Right ventricle myocardium superior (tissue), 1 donor: ENCODE measurements around the gene RAB40C. TPM values are rescaled to one million over a fixed set of nuclear protein-coding genes. Genes with fewer than 3 reads are reported as not detected.

Experiments used
- ATAC-seq: fragments of 200-7000 bp; cut with Tn5 transposase; one replicate; pipeline ENCODE4 v1.9.1; 2020; ENCODE audit warnings: mild to moderate bottlenecking; ENCODE audit not compliant: poor library complexity
- DNase-seq: peaks from one replicate; pipeline ENCODE4 v3.0.0-alpha.2; 2020
- intact Hi-C: fragments of 100-400 bp; cut with DNase I; formaldehyde crosslinking; loops from one replicate; pipeline ENCODE4 v1.11.2; 2022
- total RNA-seq: library from RNA; stranded (reverse); fragmentation: NEBNext Ultra II Directional; extraction: Animal tissue kit (Norgen Biotek cat#: 25700); gene quantifications from one replicate; pipeline ENCODE4 v1.2.1, GENCODE V29; 2021
- donor health status: DM: no; HTN: yes; CAD: no; lungs with severe emphysema.

The RAB40C gene
- total RNA-seq, 1 donor from 2014 or later, result 11.0 TPM

DNA sequence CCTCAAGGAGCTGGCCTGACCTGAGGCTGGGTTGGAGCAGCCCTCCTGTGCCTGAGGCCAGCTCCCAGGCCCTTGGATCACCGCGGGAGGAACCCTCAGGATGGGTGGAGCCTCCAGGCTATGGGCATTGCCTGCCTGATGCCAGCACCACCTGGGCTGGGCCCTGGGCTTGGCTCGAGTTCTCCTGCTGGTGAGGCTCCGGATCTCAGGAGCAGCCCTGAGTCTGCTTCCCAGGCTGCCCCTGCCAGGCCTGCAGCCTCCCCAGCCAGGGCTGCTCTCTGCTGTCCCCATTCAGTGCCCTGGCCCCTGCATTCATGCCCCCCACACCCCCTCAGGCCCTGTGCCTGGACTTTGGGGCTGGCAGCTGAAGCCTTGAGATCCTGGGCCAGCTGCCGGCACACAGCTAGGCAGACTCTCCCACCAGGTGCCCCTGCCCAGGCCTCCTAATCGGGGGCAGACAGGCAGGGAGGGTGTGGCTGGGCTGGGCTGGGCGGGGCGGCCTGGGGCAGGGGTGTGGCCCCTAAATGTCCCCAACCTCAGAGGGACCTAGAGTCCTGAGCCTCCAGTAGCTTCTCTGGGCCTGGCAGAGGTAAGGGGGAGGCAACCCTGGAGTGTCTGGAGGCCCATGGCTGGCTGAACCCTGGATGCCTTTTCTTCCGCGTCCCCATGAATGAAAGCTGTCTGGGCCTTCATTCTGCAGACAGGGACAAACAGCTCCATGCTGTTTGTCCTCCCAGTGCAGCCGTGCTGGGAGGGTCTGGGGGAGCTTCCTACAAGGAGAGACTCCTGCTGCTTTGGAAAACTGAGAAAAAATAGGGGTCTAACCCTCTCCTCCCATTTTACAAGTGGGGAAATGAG is 21.2 kb upstream of the RAB40C start:
- ATAC-seq, result no peak

GRCh38 chr16:569445-570254 is 20.2 kb upstream of the RAB40C start, which contains the start of gene PIGQ:
PIGQ (plus strand) TSS chr16:569968; CDS start chr16:574075, 4,107 bp downstream.
- peak; percentile 66 for ATAC-seq
- peak; percentile 83 for DNase-seq
- intact Hi-C loops, result no loop called here

More for the DNA sequence above, 21.2 kb upstream of the RAB40C start:
- intact Hi-C loops, result no loop called here
- DNase-seq, result no peak

GRCh38 chr16:572865-573650 is 16.8 kb upstream of the RAB40C start:
- no peak for DNase-seq
- intact Hi-C loops, result no loop called here
- ATAC-seq, result no peak

DNA sequence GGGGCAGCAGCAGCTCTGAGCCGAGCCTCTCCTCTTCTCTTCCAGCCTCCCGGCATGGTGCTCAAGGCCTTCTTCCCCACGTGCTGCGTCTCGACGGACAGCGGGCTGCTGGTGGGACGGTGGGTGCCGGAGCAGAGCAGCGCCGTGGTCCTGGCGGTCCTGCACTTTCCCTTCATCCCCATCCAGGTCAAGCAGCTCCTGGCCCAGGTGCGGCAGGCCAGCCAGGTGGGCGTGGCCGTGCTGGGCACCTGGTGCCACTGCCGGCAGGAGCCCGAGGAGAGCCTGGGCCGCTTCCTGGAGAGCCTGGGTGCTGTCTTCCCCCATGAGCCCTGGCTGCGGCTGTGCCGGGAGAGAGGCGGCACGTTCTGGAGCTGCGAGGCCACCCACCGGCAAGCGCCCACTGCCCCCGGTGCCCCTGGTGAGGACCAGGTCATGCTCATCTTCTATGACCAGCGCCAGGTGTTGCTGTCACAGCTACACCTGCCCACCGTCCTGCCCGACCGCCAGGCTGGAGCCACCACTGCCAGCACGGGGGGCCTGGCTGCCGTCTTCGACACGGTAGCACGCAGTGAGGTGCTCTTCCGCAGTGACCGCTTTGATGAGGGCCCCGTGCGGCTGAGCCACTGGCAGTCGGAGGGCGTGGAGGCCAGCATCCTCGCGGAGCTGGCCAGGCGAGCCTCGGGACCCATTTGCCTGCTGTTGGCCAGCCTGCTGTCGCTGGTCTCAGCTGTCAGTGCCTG is 15.7 kb upstream of the RAB40C start:
- no peak for DNase-seq
- intact Hi-C loops, result no loop called here
- ATAC-seq, result no peak

- no peak for ATAC-seq
- DNase-seq, result no peak
- intact Hi-C loops, result no loop called here
Measured at GRCh38 chr16:575354-576196, 14.3 kb upstream of the RAB40C start.

GRCh38 chr16:576197-576822 is 13.6 kb upstream of the RAB40C start:
- intact Hi-C loops, result no loop called here
- ATAC-seq, result no peak

DNA sequence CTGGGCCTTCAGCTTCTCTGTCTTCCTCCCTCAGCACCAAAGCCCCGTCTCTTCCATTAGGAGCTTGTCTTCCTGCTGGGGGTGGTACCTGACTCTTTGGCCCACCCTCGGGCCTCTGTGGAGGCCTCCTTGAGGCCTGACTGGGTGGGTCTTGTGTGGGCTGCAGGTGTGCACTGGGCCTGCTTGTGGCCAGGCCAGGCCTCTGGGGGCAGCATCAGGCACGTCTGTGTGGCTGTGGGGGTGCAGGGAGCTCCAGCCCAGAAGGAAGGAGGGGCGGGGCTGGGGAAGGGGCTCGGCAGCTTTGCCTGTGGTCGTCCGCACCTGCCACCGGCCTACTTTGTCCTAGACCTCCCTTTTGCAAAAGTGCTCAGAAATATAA is 13.1 kb upstream of the RAB40C start:
- no peak for ATAC-seq
- intact Hi-C loops, result no loop called here
- DNase-seq, result no peak

More at GRCh38 chr16:576197-576822, 13.6 kb upstream of the RAB40C start:
- DNase-seq, result no peak

- DNase-seq (no peak), ATAC-seq (no peak)
- intact Hi-C loops, result no loop called here
Measured at GRCh38 chr16:577796-578195, 12.1 kb upstream of the RAB40C start.

DNA sequence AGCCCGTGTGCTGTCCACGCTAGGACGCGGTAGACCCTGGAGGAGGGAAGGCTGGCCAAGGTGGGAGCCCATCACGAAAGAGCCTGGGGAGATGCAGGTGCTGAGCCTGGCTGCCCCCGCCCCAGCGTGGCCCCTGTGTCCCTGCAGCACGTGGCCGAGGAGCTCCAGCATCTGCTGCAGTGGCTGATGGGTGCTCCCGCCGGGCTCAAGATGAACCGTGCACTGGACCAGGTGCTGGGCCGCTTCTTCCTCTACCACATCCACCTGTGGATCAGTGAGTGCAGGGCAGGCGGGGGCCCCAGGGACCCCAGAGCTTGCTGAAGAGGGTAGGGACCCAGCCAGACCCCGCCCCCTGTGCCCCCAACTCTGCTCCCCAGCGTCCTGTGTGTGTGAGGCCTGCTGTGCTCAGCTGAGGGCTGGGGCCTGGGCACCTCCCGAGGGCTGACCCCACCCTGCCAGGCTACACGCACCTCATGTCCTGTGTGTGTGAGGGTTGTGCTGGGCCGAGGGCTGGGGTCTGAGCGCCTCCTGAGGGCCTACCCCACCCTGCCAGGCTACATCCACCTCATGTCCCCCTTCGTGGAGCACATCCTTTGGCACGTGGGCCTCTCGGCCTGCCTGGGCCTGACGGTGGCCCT is 11.5 kb upstream of the RAB40C start:
- DNase-seq, result no peak
- intact Hi-C loops, result no loop called here
- peak; percentile 8 for ATAC-seq

GRCh38 chr16:578870-579405 is 10.9 kb upstream of the RAB40C start:
- intact Hi-C loops, result no loop called here
- DNase-seq (peak; percentile 87), ATAC-seq (peak; percentile 90)

- no peak for ATAC-seq
- no peak for DNase-seq
- intact Hi-C loops, result no loop called here
Measured at GRCh38 chr16:580141-580945, 9.5 kb upstream of the RAB40C start.

DNA sequence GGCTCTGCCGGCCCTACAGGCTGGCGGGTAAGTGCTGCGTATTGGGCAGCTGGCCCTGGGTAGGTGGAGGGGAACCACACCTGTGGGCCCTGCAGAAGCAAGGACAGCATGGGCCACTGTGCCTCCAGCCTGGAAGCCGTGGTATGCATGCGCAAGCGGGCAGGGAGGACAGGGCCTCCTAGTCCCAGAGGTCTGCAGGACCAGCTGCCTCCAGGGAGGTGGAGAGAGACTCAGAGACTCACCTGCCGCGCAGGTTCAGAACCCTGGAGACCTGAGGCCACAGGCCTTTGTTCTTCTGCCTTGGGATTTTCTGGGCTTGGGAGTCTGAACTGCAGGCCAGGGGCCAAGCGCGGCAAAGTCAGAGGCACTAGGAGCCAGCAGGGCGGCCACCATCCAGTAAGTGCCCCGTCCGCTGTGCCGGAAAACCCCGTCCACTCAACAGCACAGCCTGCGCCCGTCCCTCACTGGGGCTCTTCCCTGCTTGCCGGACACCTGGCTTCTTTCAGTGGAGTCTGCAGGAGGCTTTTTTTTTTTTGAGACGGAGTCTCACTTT is 8.8 kb upstream of the RAB40C start:
- intact Hi-C loops, result no loop called here
- no peak for ATAC-seq
- no peak for DNase-seq

GRCh38 chr16:582218-582613 is 7.7 kb upstream of the RAB40C start:
- DNase-seq (no peak), ATAC-seq (no peak)
- intact Hi-C loops, result no loop called here

GRCh38 chr16:582614-583331 is 7.1 kb upstream of the RAB40C start:
- ATAC-seq, result peak; percentile 11
- no peak for DNase-seq
- intact Hi-C loops, result no loop called here

GRCh38 chr16:583470-583814 is 6.4 kb upstream of the RAB40C start:
- intact Hi-C loops, result no loop called here
- ATAC-seq, result no peak
- DNase-seq, result no peak
